H9 (cell line): ENCODE measurements around the gene RBPJ. TPM values are rescaled to one million over a fixed set of nuclear protein-coding genes. Genes with fewer than 3 reads are reported as not detected.

ENCODE experiments used
- DNase-seq: peaks from one replicate; pipeline ENCODE4 v3.0.0-alpha.2; 2017
- H2AFZ ChIP-seq: one replicate; pipeline ENCODE4 v1.6.1; 2013; ENCODE audit warnings: mild to moderate bottlenecking, low read length, control low read depth, moderate library complexity
- H2AK5ac ChIP-seq: 2 replicates; pipeline ENCODE4 v1.6.1; 2013; ENCODE audit warnings: low read length, control low read depth, mixed read lengths; ENCODE audit not compliant: insufficient read length
- H2BK120ac ChIP-seq: one replicate; pipeline ENCODE4 v1.6.1; 2013; ENCODE audit warnings: low read depth, mild to moderate bottlenecking, low read length, control low read depth, inconsistent platforms; ENCODE audit not compliant: poor library complexity, severe bottlenecking
- H2BK12ac ChIP-seq: 2 replicates; pipeline ENCODE4 v1.6.1; 2013; ENCODE audit warnings: low read length, control low read depth, mixed read lengths, low read depth; ENCODE audit not compliant: insufficient read length
- H2BK15ac ChIP-seq: 2 replicates; pipeline ENCODE4 v1.6.1; 2013; ENCODE audit warnings: low read depth, low read length, control low read depth
- H2BK20ac ChIP-seq: one replicate; pipeline ENCODE4 v1.6.1; 2013; ENCODE audit warnings: low read depth, mild to moderate bottlenecking, low read length, control low read depth, inconsistent platforms; ENCODE audit not compliant: poor library complexity, severe bottlenecking
- H2BK5ac ChIP-seq: 2 replicates; pipeline ENCODE4 v1.6.1; 2013; ENCODE audit warnings: low read length, control low read depth, mixed read lengths; ENCODE audit not compliant: insufficient read length
- H3K14ac ChIP-seq: 2 replicates; pipeline ENCODE4 v1.6.1; 2013; ENCODE audit warnings: low read length, control low read depth; ENCODE audit not compliant: insufficient read depth
- H3K18ac ChIP-seq: 2 replicates; pipeline ENCODE4 v1.6.1; 2013; ENCODE audit warnings: low read depth, mild to moderate bottlenecking, mixed read lengths, low read length, control low read depth; ENCODE audit not compliant: insufficient read length
- H3K23ac ChIP-seq: 2 replicates; pipeline ENCODE4 v1.6.1; 2013; ENCODE audit warnings: low read length, control low read depth, mixed read lengths, low read depth; ENCODE audit not compliant: insufficient read length
- H3K23me2 ChIP-seq: 2 replicates; pipeline ENCODE4 v1.6.1; 2013; ENCODE audit warnings: low read depth, mild to moderate bottlenecking, mixed read lengths, low read length, control low read depth; ENCODE audit not compliant: insufficient read length, poor library complexity, severe bottlenecking
- H3K27ac ChIP-seq: 2 replicates; pipeline ENCODE4 v1.5.1; 2013; ENCODE audit warnings: low read length, control low read depth, mixed read lengths, low read depth; ENCODE audit not compliant: insufficient read length
- H3K27me3 ChIP-seq: 2 replicates; pipeline ENCODE4 v1.6.1; 2013; ENCODE audit warnings: low read length, control low read depth, inconsistent platforms; ENCODE audit not compliant: insufficient read depth
- H3K4ac ChIP-seq: 2 replicates; pipeline ENCODE4 v1.6.1; 2013; ENCODE audit warnings: low read depth, mild to moderate bottlenecking, control low read depth, inconsistent platforms, low read length, moderate library complexity
- H3K4me1 ChIP-seq: 2 replicates; pipeline ENCODE4 v1.6.1; 2013; ENCODE audit warnings: low read length, control low read depth, inconsistent platforms; ENCODE audit not compliant: insufficient read depth
- H3K4me2 ChIP-seq: 2 replicates; pipeline ENCODE4 v1.6.1; 2013; ENCODE audit warnings: low read length, control low read depth, mixed read lengths; ENCODE audit not compliant: insufficient read length, insufficient read depth
- H3K56ac ChIP-seq: 2 replicates; pipeline ENCODE4 v1.6.1; 2013; ENCODE audit warnings: low read depth, mild to moderate bottlenecking, mixed read lengths, low read length, control low read depth; ENCODE audit not compliant: insufficient read length
- H3K79me1 ChIP-seq: 2 replicates; pipeline ENCODE4 v1.6.1; 2013; ENCODE audit warnings: low read depth, mild to moderate bottlenecking, moderate library complexity, low read length, control low read depth, inconsistent platforms; ENCODE audit not compliant: insufficient read depth, poor library complexity, severe bottlenecking
- H3K79me2 ChIP-seq: 2 replicates; pipeline ENCODE4 v1.6.1; 2013; ENCODE audit warnings: low read length, control low read depth, inconsistent platforms; ENCODE audit not compliant: insufficient read depth
- H3K9ac ChIP-seq: 2 replicates; pipeline ENCODE4 v1.6.1; 2013; ENCODE audit warnings: low read length, control low read depth, mixed read lengths; ENCODE audit not compliant: insufficient read length; ENCODE audit errors: extremely low read depth
- H3K9me3 ChIP-seq: one replicate; pipeline ENCODE4 v1.6.1; 2013; ENCODE audit warnings: low read depth, low read length, inconsistent platforms; ENCODE audit not compliant: control insufficient read depth
- H3T11ph ChIP-seq: one replicate; pipeline ENCODE4 v1.6.1; 2013; ENCODE audit warnings: mild to moderate bottlenecking, low read length, control low read depth, inconsistent platforms
- H4K20me1 ChIP-seq: one replicate; pipeline ENCODE4 v1.6.1; 2013; ENCODE audit not compliant: control insufficient read depth, insufficient read length, insufficient read depth
- H4K5ac ChIP-seq: 2 replicates; pipeline ENCODE4 v1.6.1; 2013; ENCODE audit warnings: low read depth, mild to moderate bottlenecking, mixed read lengths, low read length, control low read depth; ENCODE audit not compliant: insufficient read length
- H4K8ac ChIP-seq: replicated peaks from 2 replicates; pipeline ENCODE4 v1.6.1; 2013; ENCODE audit warnings: low read length, control low read depth, mixed read lengths, low read depth; ENCODE audit not compliant: insufficient read length
- H4K91ac ChIP-seq: 2 replicates; pipeline ENCODE4 v1.6.1; 2013; ENCODE audit warnings: low read depth, mild to moderate bottlenecking, moderate library complexity, mixed read lengths, low read length, control low read depth; ENCODE audit not compliant: insufficient read length
- H3K27ac Mint-ChIP-seq, 3 experiments: 2 replicates in 2 of 3; 3 replicates in 1 of 3; pipeline ENCODE4 v1.8.0; 2020 to 2021; ENCODE audit warnings: mixed read lengths in 3 of 3, mild to moderate bottlenecking in 1 of 3, moderate library complexity in 1 of 3
- H3K27me3 Mint-ChIP-seq: 2 replicates; pipeline ENCODE4 v1.8.0; 2021; ENCODE audit warnings: low read depth, mild to moderate bottlenecking, moderate library complexity, mixed read lengths
- H3K36me3 Mint-ChIP-seq, 3 experiments: 2 replicates in 2 of 3; 3 replicates in 1 of 3; pipeline ENCODE4 v1.8.0; 2020 to 2021; ENCODE audit warnings: low read depth in 3 of 3, mixed read lengths in 3 of 3; ENCODE audit not compliant: insufficient read depth in 1 of 3
- H3K4me1 Mint-ChIP-seq, 2 experiments: 2 replicates each; pipeline ENCODE4 v1.8.0; 2020; ENCODE audit warnings: mixed read lengths in 2 of 2
- H3K4me3 Mint-ChIP-seq, 2 experiments: 2 replicates in 1 of 2; 3 replicates in 1 of 2; pipeline ENCODE4 v1.8.0; 2020 to 2021; ENCODE audit warnings: mild to moderate bottlenecking in 2 of 2, mixed read lengths in 2 of 2, moderate library complexity in 1 of 2
- H3K9me3 Mint-ChIP-seq, 2 experiments: 2 replicates in 1 of 2; 3 replicates in 1 of 2; pipeline ENCODE4 v1.8.0; 2020; ENCODE audit warnings: mild to moderate bottlenecking in 2 of 2, mixed read lengths in 2 of 2, moderate library complexity in 1 of 2
- WGBS: extraction: QIAGEN DNeasy Blood & Tissue Kit; methylation state at CpG from one replicate; pipeline ENCODE4 v1.1.7; 2013; ENCODE audit warnings: missing lambda C conversion rate, low lambda C conversion rate, mixed read lengths; ENCODE audit not compliant: insufficient read length; ENCODE audit errors: extremely low coverage; 5-methylcytosine and 5-hydroxymethylcytosine counted together
- total RNA-seq: library from RNA; stranded (reverse); gene quantifications from 2 replicates; pipeline ENCODE4 v1.2.1, GENCODE V29; 2021
- TF ChIP-seq, protein P1 (sequence below): fragments of 200-600 bp; sonication (generic); conservative IDR thresholded peaks from 3 replicates; pipeline ENCODE4 v1.8.0; 2021; ENCODE audit warnings: antibody characterized with exemption, mild to moderate bottlenecking

Gene RBPJ
- total RNA-seq, 1 experiment from 2014 or later, result 166 TPM

- H3K9me3 ChIP-seq, result no peaks in the 10 kb centered on the region
- Mint-ChIP-seq H3K27me3 (no peaks in the 10 kb centered on the region; the same call in 1 of the 2 replicates), H3K27ac (peak overlapping the region; percentile 67 to 97 (median 95); a peak in 4 of 7 replicates), H3K36me3 (peaks cover 0 to 6% (median 6%) of the 10 kb centered on the region in 3 experiments; a peak in 6 of 7 replicates), H3K4me1 (peaks cover 36 to 43% of the 10 kb centered on the region in 2 experiments), H3K4me3 (peak overlapping the region; percentile 96 to 97), H3K9me3 (peaks cover 5 to 8% of the 10 kb centered on the region in 2 experiments; a peak in 4 of 5 replicates)
- H2BK5ac ChIP-seq, result no peak overlapping the region
- DNase-seq, result no peak
- H4K91ac ChIP-seq, result no peak overlapping the region
- H3K23ac ChIP-seq, result no peak overlapping the region
- no peaks in the 10 kb centered on the region for H3K27me3 ChIP-seq
- H4K5ac ChIP-seq, result no peak overlapping the region
- H2AFZ ChIP-seq, result no peak overlapping the region
- H3K79me2 ChIP-seq, result peaks cover 55% of the 10 kb centered on the region
- H3K18ac ChIP-seq, result no peak overlapping the region
- H2BK12ac ChIP-seq, result no peak overlapping the region
- H3K14ac ChIP-seq, result no peak overlapping the region
- no peak overlapping the region for H2BK15ac ChIP-seq
- H4K20me1 ChIP-seq, result no peaks in the 10 kb centered on the region
- WGBS, result no CpG with 5 or more reads among the region's 7 CpGs
- H3K79me1 ChIP-seq, result no peaks in the 10 kb centered on the region
- H3K4me1 ChIP-seq, result no peaks in the 10 kb centered on the region; the same call in 1 of the 2 replicates
- no peak overlapping the region for H3K27ac ChIP-seq
- no peak overlapping the region for H3K4ac ChIP-seq
- H3K56ac ChIP-seq, result no peak overlapping the region
- H2AK5ac ChIP-seq, result no peak overlapping the region
- TF ChIP-seq, protein P1, sequence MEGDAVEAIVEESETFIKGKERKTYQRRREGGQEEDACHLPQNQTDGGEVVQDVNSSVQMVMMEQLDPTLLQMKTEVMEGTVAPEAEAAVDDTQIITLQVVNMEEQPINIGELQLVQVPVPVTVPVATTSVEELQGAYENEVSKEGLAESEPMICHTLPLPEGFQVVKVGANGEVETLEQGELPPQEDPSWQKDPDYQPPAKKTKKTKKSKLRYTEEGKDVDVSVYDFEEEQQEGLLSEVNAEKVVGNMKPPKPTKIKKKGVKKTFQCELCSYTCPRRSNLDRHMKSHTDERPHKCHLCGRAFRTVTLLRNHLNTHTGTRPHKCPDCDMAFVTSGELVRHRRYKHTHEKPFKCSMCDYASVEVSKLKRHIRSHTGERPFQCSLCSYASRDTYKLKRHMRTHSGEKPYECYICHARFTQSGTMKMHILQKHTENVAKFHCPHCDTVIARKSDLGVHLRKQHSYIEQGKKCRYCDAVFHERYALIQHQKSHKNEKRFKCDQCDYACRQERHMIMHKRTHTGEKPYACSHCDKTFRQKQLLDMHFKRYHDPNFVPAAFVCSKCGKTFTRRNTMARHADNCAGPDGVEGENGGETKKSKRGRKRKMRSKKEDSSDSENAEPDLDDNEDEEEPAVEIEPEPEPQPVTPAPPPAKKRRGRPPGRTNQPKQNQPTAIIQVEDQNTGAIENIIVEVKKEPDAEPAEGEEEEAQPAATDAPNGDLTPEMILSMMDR, result no peak
- H3K9ac ChIP-seq, result peak overlapping the region; percentile 99
- H3T11ph ChIP-seq, result no peak overlapping the region
- H4K8ac ChIP-seq, result no peak overlapping the region
- no peak overlapping the region for H2BK20ac ChIP-seq
- peak overlapping the region; percentile 99 for H3K4me2 ChIP-seq
- H3K23me2 ChIP-seq, result peaks cover 22% of the 10 kb centered on the region
- H2BK120ac ChIP-seq, result no peak overlapping the region
Measured at GRCh38 chr4:26322346-26322745, 1.5 kb downstream of the RBPJ start.
